Neuronal stem cell (in vitro differentiated cells): ENCODE data around the gene ITPK1.

Source experiments
- DNase-seq: peaks from one replicate; pipeline ENCODE4 v3.0.0-alpha.2; 2013; ENCODE audit warnings: low spot score
- H2AFZ ChIP-seq: one replicate; pipeline ENCODE4 v1.6.1; 2013; ENCODE audit warnings: mild to moderate bottlenecking, low read length, inconsistent platforms
- H2AK5ac ChIP-seq: 2 replicates; pipeline ENCODE4 v1.6.1; 2013; ENCODE audit warnings: low read depth, mild to moderate bottlenecking, inconsistent platforms, low read length, moderate library complexity, mixed read lengths
- H2BK120ac ChIP-seq: 2 replicates; pipeline ENCODE4 v1.6.1; 2013; ENCODE audit warnings: low read depth, mild to moderate bottlenecking, inconsistent platforms, low read length, moderate library complexity, mixed read lengths
- H2BK12ac ChIP-seq: one replicate; pipeline ENCODE4 v1.6.1; 2013; ENCODE audit warnings: low read length, inconsistent platforms
- H2BK15ac ChIP-seq: 2 replicates; pipeline ENCODE4 v1.6.1; 2013; ENCODE audit warnings: mild to moderate bottlenecking, low read length, inconsistent platforms, mixed read lengths
- H2BK5ac ChIP-seq: one replicate; pipeline ENCODE4 v1.6.1; 2013; ENCODE audit warnings: inconsistent platforms, mild to moderate bottlenecking, low read length, moderate library complexity
- H3K14ac ChIP-seq: one replicate; pipeline ENCODE4 v1.6.1; 2013; ENCODE audit warnings: low read length, inconsistent platforms
- H3K18ac ChIP-seq: 2 replicates; pipeline ENCODE4 v1.6.1; 2013; ENCODE audit warnings: low read length, inconsistent platforms
- H3K23ac ChIP-seq: 2 replicates; pipeline ENCODE4 v1.6.1; 2013; ENCODE audit warnings: low read depth, mild to moderate bottlenecking, mixed read lengths, low read length, inconsistent platforms; ENCODE audit not compliant: poor library complexity
- H3K27ac ChIP-seq: replicated peaks from 3 replicates; pipeline ENCODE4 v1.5.1; 2013; ENCODE audit warnings: low read length, inconsistent platforms
- H3K27me3 ChIP-seq, 3 experiments: 2 replicates each; pipeline ENCODE4 v1.6.1; 2013; ENCODE audit warnings: low read length in 3 of 3, mild to moderate bottlenecking in 2 of 3, inconsistent platforms in 1 of 3, low read depth in 1 of 3, mixed read lengths in 1 of 3, moderate library complexity in 1 of 3; ENCODE audit not compliant: control insufficient read depth in 3 of 3, insufficient read depth in 3 of 3
- H3K36me3 ChIP-seq, 2 donors: replicated peaks in 1 of 2; 2 replicates each; pipeline ENCODE4 v1.6.1; 2013; ENCODE audit warnings: low read length in 2 of 2; ENCODE audit not compliant: control insufficient read depth in 2 of 2, insufficient read depth in 2 of 2
- H3K4ac ChIP-seq: 2 replicates; pipeline ENCODE4 v1.6.1; 2013; ENCODE audit warnings: inconsistent platforms, mild to moderate bottlenecking, low read length, moderate library complexity
- H3K4me1 ChIP-seq, 2 donors: 1 replicate in 1 of 2; 2 replicates in 1 of 2; pipeline ENCODE4 v1.6.1; 2013; ENCODE audit warnings: low read length in 2 of 2, low read depth in 1 of 2; ENCODE audit not compliant: control insufficient read depth in 2 of 2, insufficient read depth in 1 of 2
- H3K4me2 ChIP-seq: one replicate; pipeline ENCODE4 v1.6.1; 2013; ENCODE audit warnings: mild to moderate bottlenecking, low read length, inconsistent platforms; ENCODE audit not compliant: insufficient read depth, poor library complexity, severe bottlenecking
- H3K4me3 ChIP-seq, 2 donors: 2 replicates each; pipeline ENCODE4 v1.5.1; 2013; ENCODE audit warnings: low read length in 2 of 2, mild to moderate bottlenecking in 2 of 2, inconsistent platforms in 1 of 2, moderate library complexity in 1 of 2
- H3K79me1 ChIP-seq: one replicate; pipeline ENCODE4 v1.6.1; 2013; ENCODE audit warnings: low read depth, mild to moderate bottlenecking, inconsistent platforms, low read length, moderate library complexity
- H3K9ac ChIP-seq: one replicate; pipeline ENCODE4 v1.6.1; 2013; ENCODE audit warnings: mild to moderate bottlenecking, low read depth, low read length, inconsistent platforms; ENCODE audit not compliant: poor library complexity
- H3K9me3 ChIP-seq, 2 donors: replicated peaks in 1 of 2; 2 replicates each; pipeline versions ENCODE3 to v1.6.1; 2013; ENCODE audit warnings: low read length in 2 of 2, mild to moderate bottlenecking in 2 of 2, inconsistent platforms in 1 of 2, low read depth in 1 of 2, mixed read lengths in 1 of 2, moderate library complexity in 1 of 2; ENCODE audit not compliant: control insufficient read depth in 2 of 2, insufficient read depth in 1 of 2
- H4K8ac ChIP-seq: one replicate; pipeline ENCODE4 v1.6.1; 2013; ENCODE audit warnings: low read depth, mild to moderate bottlenecking, inconsistent platforms, low read length, moderate library complexity
- H4K91ac ChIP-seq: one replicate; pipeline ENCODE4 v1.6.1; 2013; ENCODE audit warnings: low read length, low read depth, mild to moderate bottlenecking, inconsistent platforms; ENCODE audit not compliant: poor library complexity
- WGBS, 2 donors: extraction: QIAGEN DNeasy Blood & Tissue Kit; methylation state at CpG; one replicate each; pipeline ENCODE4 v1.1.7; 2013; ENCODE audit warnings: missing lambda C conversion rate in 2 of 2, mixed read lengths in 1 of 2; ENCODE audit not compliant: insufficient read length in 2 of 2, insufficient replicate concordance in 1 of 2; ENCODE audit errors: extremely low coverage in 2 of 2; 5-methylcytosine and 5-hydroxymethylcytosine counted together

ITPK1 gene

GRCh38 chr14:92925446-92925845 lies 190.3 kb downstream of the ITPK1 start:
- DNase-seq = no peak
- no peak overlapping the region for H3K4me2 ChIP-seq
- no peak overlapping the region for H3K23ac ChIP-seq
- H3K9ac ChIP-seq = no peak overlapping the region
- no peaks in the 10 kb centered on the region for H3K36me3 ChIP-seq
- no peak overlapping the region for H2BK12ac ChIP-seq
- H3K4me3 ChIP-seq = peak overlapping the region in 1 of 2 donors; percentile 45
- no peak overlapping the region for H2BK120ac ChIP-seq
- no peak overlapping the region for H2AFZ ChIP-seq
- no peak overlapping the region for H2BK5ac ChIP-seq
- no peaks in the 10 kb centered on the region for H3K79me1 ChIP-seq
- peaks cover 2 to 3% of the 10 kb centered on the region in 2 donors for H3K4me1 ChIP-seq
- H3K4ac ChIP-seq = no peak overlapping the region
- H3K27ac ChIP-seq = no peak overlapping the region
- peaks cover 0 to 30% (median 19%) of the 10 kb centered on the region in 3 experiments for H3K27me3 ChIP-seq
- H2BK15ac ChIP-seq = no peak overlapping the region
- no peak overlapping the region for H3K18ac ChIP-seq
- H2AK5ac ChIP-seq = no peak overlapping the region
- WGBS, 2 donors = no CpG with 5 or more reads among the region's 6 CpGs
- H3K9me3 ChIP-seq = no peaks in the 10 kb centered on the region
- no peak overlapping the region for H3K14ac ChIP-seq
- H4K8ac ChIP-seq = no peak overlapping the region
- no peak overlapping the region for H4K91ac ChIP-seq

GRCh38 chr14:92924247-92924646 lies 191.5 kb downstream of the ITPK1 start:
- WGBS, 2 donors = no CpG with 5 or more reads among the region's 5 CpGs
- Histone ChIP-seq H4K8ac (no peak overlapping the region), H2BK12ac (no peak overlapping the region), H3K27me3 (peaks cover 0 to 41% (median 25%) of the 10 kb centered on the region in 3 experiments), H3K4me1 (peaks cover 2 to 3% of the 10 kb centered on the region in 2 donors), H3K4me3 (no peak overlapping the region), H3K4me2 (no peak overlapping the region), H3K4ac (no peak overlapping the region), H3K9me3 (peaks cover 0 to 2% of the 10 kb centered on the region in 2 donors), H4K91ac (no peak overlapping the region), H3K9ac (no peak overlapping the region), H2BK120ac (no peak overlapping the region), H2AK5ac (no peak overlapping the region), H3K79me1 (no peaks in the 10 kb centered on the region), H2AFZ (no peak overlapping the region), H3K14ac (no peak overlapping the region), H3K23ac (no peak overlapping the region), H3K36me3 (no peaks in the 10 kb centered on the region), H3K27ac (no peak overlapping the region), H2BK15ac (no peak overlapping the region), H3K18ac (no peak overlapping the region), H2BK5ac (no peak overlapping the region)
- DNase-seq = no peak

- no peak overlapping the region for H2AK5ac ChIP-seq
- DNase-seq = no peak
- H4K91ac ChIP-seq = no peak overlapping the region
- no CpG with 5 or more reads among the region's 8 CpGs for WGBS, 2 donors
- H3K4me1 ChIP-seq = peaks cover 2 to 3% of the 10 kb centered on the region in 2 donors
- no peak overlapping the region for H2BK5ac ChIP-seq
- H3K27ac ChIP-seq = no peak overlapping the region
- H2BK12ac ChIP-seq = no peak overlapping the region
- H4K8ac ChIP-seq = no peak overlapping the region
- H2AFZ ChIP-seq = peak overlapping the region; percentile 91
- no peak overlapping the region for H3K18ac ChIP-seq
- H3K9ac ChIP-seq = no peak overlapping the region
- no peaks in the 10 kb centered on the region for H3K36me3 ChIP-seq
- no peaks in the 10 kb centered on the region for H3K79me1 ChIP-seq
- no peak overlapping the region for H3K14ac ChIP-seq
- no peak overlapping the region for H3K4me2 ChIP-seq
- H2BK120ac ChIP-seq = no peak overlapping the region
- no peak overlapping the region for H3K4ac ChIP-seq
- H3K4me3 ChIP-seq = peak overlapping the region in 1 of 2 donors; percentile 50
- H3K27me3 ChIP-seq = peaks cover 0 to 46% (median 24%) of the 10 kb centered on the region in 3 experiments
- no peak overlapping the region for H3K23ac ChIP-seq
- H3K9me3 ChIP-seq = peaks cover 0 to 2% of the 10 kb centered on the region in 2 donors
- no peak overlapping the region for H2BK15ac ChIP-seq
These were observed 192.0 kb downstream of the ITPK1 start for GRCh38 chr14:92923744-92924103.

- Histone ChIP-seq H3K4me2 (peak within 1 kb of the TSS; percentile 92), H3K27me3 (peaks cover 0 to 51% (median 23%) of the 10 kb centered on the region in 3 experiments), H2BK120ac (no peak within 1 kb of the TSS), H3K79me1 (no peaks in the 10 kb centered on the region), H3K4me1 (peaks cover 2 to 3% of the 10 kb centered on the region in 2 donors), H3K4ac (no peak within 1 kb of the TSS), H4K8ac (no peak within 1 kb of the TSS), H3K4me3 (peak within 1 kb of the TSS; percentile 50 to 83), H2BK12ac (no peak within 1 kb of the TSS), H2AK5ac (no peak within 1 kb of the TSS), H3K27ac (no peak within 1 kb of the TSS), H3K36me3 (no peaks in the 10 kb centered on the region), H3K23ac (no peak within 1 kb of the TSS), H2AFZ (peak within 1 kb of the TSS; percentile 91), H2BK5ac (no peak within 1 kb of the TSS), H3K14ac (no peak within 1 kb of the TSS), H2BK15ac (no peak within 1 kb of the TSS), H3K18ac (no peak within 1 kb of the TSS), H3K9ac (peak within 1 kb of the TSS; percentile 51), H4K91ac (no peak within 1 kb of the TSS), H3K9me3 (peaks cover 0 to 2% of the 10 kb centered on the region in 2 donors)
- peak; percentile 82 for DNase-seq
- no CpG with 5 or more reads among the region's 86 CpGs for WGBS, 2 donors
These were observed 192.6 kb downstream of the ITPK1 start, which contains the start of gene CHGA for GRCh38 chr14:92922883-92923743. Gene CHGA, plus strand, starts transcription at chr14:92923150. Its CDS starts 210 bp downstream, at chr14:92923360.
